Kidney epithelial cell (primary cell): Measurements from ENCODE around the gene ADAMTS2. TPM values are rescaled to one million over a fixed set of nuclear protein-coding genes. Genes with fewer than 3 reads are reported as not detected.

Experiments used
- DNase-seq: peaks from one replicate; pipeline ENCODE4 v3.0.0-alpha.2; 2010; ENCODE audit warnings: low read depth
- H3K27me3 ChIP-seq: 2 replicates; pipeline ENCODE4 v1.6.0; 2011; ENCODE audit warnings: low read length; ENCODE audit not compliant: control insufficient read depth, insufficient read depth
- H3K36me3 ChIP-seq: 2 replicates; pipeline ENCODE4 v1.5.1; 2011; ENCODE audit warnings: low read length; ENCODE audit not compliant: control insufficient read depth, insufficient read depth
- H3K4me3 ChIP-seq: 2 replicates; pipeline ENCODE4 v1.5.1; 2011; ENCODE audit warnings: low read depth, mild to moderate bottlenecking, control low read depth, low read length
- total RNA-seq: library from RNA; depleted of rRNA; stranded (reverse); fragments of >200 nt; gene quantifications from 2 replicates; pipeline ENCODE4 v1.2.3, GENCODE V29; 2015
- TF ChIP-seq, protein P1 (sequence below): IDR thresholded peaks from 2 replicates; pipeline ENCODE4 v1.5.1; 2011; ENCODE audit warnings: mild to moderate bottlenecking, moderate library complexity, low read length, control low read depth, inconsistent platforms; ENCODE audit not compliant: insufficient read depth, poor library complexity, severe bottlenecking

Gene ADAMTS2
- total RNA-seq, 1 donor from 2014 or later = 1.8 TPM

DNA sequence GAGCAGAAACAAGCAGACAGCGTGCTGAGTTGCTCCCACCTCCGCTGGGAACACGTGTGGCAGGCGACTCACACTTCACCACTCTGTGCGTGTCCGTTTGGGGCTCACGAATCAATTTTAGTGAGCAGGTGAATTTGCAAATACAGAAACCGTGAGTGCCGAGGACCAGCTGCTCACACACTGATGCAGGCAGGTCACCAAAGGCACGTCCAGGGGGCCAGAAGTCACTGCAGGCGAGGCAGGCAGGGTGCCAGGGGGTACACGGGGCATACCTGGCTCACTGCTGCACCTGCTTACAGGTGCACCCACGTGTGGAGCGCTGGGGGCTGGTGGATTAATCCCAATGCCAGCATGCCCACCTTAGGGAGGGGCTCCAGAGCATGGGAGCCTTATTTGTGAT lies 216.3 kb downstream of the ADAMTS2 start:
- no peaks in the 10 kb centered on the region for H3K27me3 ChIP-seq
- TF ChIP-seq, protein P1, sequence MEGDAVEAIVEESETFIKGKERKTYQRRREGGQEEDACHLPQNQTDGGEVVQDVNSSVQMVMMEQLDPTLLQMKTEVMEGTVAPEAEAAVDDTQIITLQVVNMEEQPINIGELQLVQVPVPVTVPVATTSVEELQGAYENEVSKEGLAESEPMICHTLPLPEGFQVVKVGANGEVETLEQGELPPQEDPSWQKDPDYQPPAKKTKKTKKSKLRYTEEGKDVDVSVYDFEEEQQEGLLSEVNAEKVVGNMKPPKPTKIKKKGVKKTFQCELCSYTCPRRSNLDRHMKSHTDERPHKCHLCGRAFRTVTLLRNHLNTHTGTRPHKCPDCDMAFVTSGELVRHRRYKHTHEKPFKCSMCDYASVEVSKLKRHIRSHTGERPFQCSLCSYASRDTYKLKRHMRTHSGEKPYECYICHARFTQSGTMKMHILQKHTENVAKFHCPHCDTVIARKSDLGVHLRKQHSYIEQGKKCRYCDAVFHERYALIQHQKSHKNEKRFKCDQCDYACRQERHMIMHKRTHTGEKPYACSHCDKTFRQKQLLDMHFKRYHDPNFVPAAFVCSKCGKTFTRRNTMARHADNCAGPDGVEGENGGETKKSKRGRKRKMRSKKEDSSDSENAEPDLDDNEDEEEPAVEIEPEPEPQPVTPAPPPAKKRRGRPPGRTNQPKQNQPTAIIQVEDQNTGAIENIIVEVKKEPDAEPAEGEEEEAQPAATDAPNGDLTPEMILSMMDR = no peak
- H3K36me3 ChIP-seq = no peaks in the 10 kb centered on the region

DNA sequence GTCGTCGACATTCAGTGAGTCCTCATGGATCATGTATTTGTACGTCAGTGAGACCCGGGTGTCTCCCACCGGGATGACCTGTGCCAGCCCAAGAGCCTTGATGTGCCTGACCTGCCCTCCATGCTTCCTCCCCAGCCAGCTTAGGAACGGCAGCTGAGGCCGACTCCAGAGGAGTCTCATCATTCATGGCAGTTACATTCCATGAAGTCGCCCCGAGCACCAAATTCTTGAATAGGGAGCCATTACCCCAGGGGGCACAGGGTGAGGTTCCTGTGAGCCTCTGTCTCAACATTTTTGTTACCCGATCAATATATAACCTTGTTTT lies 217.3 kb downstream of the ADAMTS2 start:
- DNase-seq = no peak
- Histone ChIP-seq H3K4me3 (no peak overlapping the region), H3K36me3 (no peaks in the 10 kb centered on the region), H3K27me3 (no peaks in the 10 kb centered on the region)
- TF ChIP-seq, protein P1 = no peak

More for the DNA sequence above, 216.3 kb downstream of the ADAMTS2 start:
- DNase-seq = no peak
- H3K4me3 ChIP-seq = no peak overlapping the region

DNA sequence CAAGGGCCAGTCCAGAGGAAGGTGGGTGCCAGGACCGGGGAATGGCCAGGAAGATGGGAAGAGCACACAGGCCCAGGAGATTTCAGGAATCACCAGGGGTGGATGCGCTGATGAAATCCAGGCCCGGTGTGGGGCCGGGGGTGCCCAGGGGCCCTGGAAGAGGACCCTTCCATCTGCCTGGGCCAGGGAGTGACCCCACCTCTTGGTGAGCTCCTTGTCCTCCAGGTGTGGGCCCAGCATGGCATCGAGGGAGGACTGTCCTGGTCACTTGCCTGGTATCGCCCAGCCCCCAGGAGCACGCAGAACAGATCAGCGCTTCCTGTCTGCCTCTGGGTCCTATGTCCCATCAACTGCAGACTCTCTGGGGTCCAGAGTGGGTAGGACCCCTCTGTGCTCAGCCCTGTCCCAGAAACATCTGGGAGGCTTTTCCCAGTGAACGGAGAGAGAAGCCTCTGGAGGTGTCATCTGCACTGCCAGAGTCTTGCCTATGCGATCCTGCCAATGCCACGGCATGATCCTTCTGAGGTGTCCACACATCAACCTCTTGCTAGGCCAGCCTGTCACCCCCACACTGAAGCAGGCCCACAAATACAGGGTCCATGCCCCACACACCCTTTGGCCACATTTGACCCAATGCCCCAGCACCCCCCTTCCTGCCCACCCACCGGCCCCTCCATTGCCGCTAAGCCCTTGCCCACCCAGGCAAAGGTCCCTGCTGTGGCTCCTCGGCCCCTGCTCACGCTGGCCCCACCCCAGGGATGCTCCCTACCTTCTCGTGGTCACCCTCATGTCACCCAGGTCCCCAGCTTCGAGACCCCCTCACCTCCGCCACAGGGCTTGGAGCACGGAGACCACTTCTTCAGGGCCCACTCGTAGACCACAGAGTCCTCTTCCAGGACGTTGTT lies 217.9 kb downstream of the ADAMTS2 start:
- no peak overlapping the region for H3K4me3 ChIP-seq
- H3K36me3 ChIP-seq = no peaks in the 10 kb centered on the region
- DNase-seq = no peak
- TF ChIP-seq, protein P1 = no peak
- no peaks in the 10 kb centered on the region for H3K27me3 ChIP-seq

DNA sequence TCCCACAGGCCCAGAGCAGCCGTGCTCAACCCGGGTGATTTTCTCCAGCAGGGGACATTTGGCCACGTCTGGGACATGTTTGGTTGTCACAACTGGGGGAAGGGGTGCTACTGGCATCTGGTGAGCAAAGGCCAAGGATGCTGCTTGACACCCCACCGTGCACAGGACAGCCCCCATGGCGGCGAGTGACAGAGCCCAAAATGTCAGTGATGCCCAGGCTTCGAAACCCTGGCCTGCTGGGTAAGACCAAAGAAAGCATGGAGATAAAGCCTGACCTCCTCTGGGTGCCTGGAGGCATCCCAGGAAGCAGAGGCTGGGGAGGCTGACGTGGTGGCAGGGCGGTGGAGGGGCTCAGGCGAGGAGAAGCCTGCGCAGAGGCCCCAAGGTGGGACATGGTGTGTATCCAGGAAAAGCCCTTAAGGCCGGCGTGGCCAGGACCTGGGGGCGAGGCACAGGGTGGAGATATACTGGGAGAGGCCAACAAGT lies 218.7 kb downstream of the ADAMTS2 start:
- DNase-seq = no peak
- TF ChIP-seq, protein P1 = no peak
- H3K36me3 ChIP-seq = no peaks in the 10 kb centered on the region
- H3K27me3 ChIP-seq = no peaks in the 10 kb centered on the region
- no peak overlapping the region for H3K4me3 ChIP-seq

DNA sequence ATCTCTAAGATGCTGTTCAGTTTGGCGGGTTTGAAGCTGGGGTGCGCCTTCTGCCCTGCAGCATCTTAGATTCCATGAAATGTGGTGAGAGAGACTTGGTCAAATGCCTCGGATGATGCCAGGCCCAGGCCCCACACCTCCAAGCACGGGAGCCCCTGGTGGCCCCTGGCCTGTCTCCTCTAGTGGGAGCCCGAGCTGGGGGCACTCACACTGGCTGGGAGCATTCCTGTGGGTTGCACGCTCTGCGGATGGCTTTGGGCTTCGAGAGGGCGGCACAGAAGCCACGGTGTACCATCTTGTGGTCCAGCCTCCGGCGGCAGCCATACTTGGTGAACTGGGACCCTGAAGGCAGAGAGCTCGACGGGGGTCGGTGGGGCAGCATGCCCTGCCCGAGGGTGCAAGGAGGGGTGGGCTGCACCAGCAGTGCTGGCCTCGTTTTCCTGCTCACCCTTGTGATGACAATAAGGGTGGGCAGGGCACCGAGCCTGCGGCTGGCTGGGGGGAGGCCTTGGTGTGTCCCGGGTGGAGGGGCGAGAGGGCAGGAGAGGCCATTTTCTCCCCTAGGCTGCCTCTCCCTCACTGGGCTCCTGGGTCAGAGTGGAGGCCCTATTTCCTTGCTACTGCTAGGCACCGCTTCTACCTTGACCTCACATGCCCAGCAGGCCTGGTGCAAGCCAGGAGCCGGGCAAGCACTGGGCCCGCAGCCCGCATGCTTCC lies 219.3 kb downstream of the ADAMTS2 start:
- DNase-seq = no peak
- TF ChIP-seq, protein P1 = no peak
- H3K36me3 ChIP-seq = no peaks in the 10 kb centered on the region
- no peak overlapping the region for H3K4me3 ChIP-seq
- no peaks in the 10 kb centered on the region for H3K27me3 ChIP-seq
